Aorta (tissue), 5 donors: ENCODE measurements around the gene ANO6. TPM values are rescaled to one million over a fixed set of nuclear protein-coding genes. Genes with fewer than 3 reads are reported as not detected.

ENCODE experiments used
- ATAC-seq: fragments of 200-7000 bp; cut with Tn5 transposase; one replicate; pipeline ENCODE4 v1.9.1; 2022; ENCODE audit warnings: moderate library complexity; ENCODE audit not compliant: low FRiP score
- DNase-seq, 2 donors: peaks; one replicate each; pipeline ENCODE4 v3.0.0-alpha.2; 2020
- H3K27ac ChIP-seq, 2 donors: one replicate each; pipeline ENCODE4 v1.5.1; 2013; ENCODE audit warnings: low read length in 2 of 2, mild to moderate bottlenecking in 2 of 2, moderate library complexity in 2 of 2, control low read depth in 1 of 2, inconsistent platforms in 1 of 2, low read depth in 1 of 2
- H3K27me3 ChIP-seq, 2 donors: one replicate each; pipeline ENCODE4 v1.6.1; 2013; ENCODE audit warnings: control low read depth in 1 of 2, low read length in 1 of 2, mild to moderate bottlenecking in 1 of 2, moderate library complexity in 1 of 2; ENCODE audit not compliant: insufficient read depth in 2 of 2, control insufficient read depth in 1 of 2
- H3K36me3 ChIP-seq, 2 donors: one replicate each; pipeline ENCODE4 v1.6.1; 2013; ENCODE audit warnings: control low read depth in 1 of 2, low read length in 1 of 2, mild to moderate bottlenecking in 1 of 2; ENCODE audit not compliant: insufficient read depth in 2 of 2, control insufficient read depth in 1 of 2
- H3K4me1 ChIP-seq, 2 donors: one replicate each; pipeline ENCODE4 v1.6.1; 2013; ENCODE audit warnings: low read length in 2 of 2, control low read depth in 1 of 2, mild to moderate bottlenecking in 1 of 2, moderate library complexity in 1 of 2; ENCODE audit not compliant: insufficient read depth in 2 of 2, control insufficient read depth in 1 of 2
- H3K4me3 ChIP-seq, 2 donors: one replicate each; pipeline ENCODE4 v1.5.1; 2013; ENCODE audit warnings: low read length in 2 of 2, control low read depth in 1 of 2, mild to moderate bottlenecking in 1 of 2
- H3K9me3 ChIP-seq: one replicate; pipeline ENCODE4 v1.6.1; 2013; ENCODE audit warnings: mild to moderate bottlenecking, low read length; ENCODE audit not compliant: control insufficient read depth
- WGBS, 2 donors: extraction: QIAGEN DNeasy Blood & Tissue Kit; methylation state at CpG; one replicate each; pipeline ENCODE4 v1.1.7; 2013; 5-methylcytosine and 5-hydroxymethylcytosine counted together
- intact Hi-C, 2 donors: fragments of 100-400 bp; cut with DNase I; formaldehyde crosslinking; loops; one replicate each; pipeline versions ENCODE4 v1.14.2 to v1.15.0; 2022
- polyA plus RNA-seq, 2 donors: library from polyadenylated mRNA; stranded (reverse); fragments of 200-250 nt; gene quantifications; one replicate each; pipeline ENCODE4 v1.2.3, GENCODE V29; 2013
- total RNA-seq, 2 donors: library from RNA; stranded (reverse); fragmentation: NEBNext Ultra II Directional; extraction: Animal tissue kit (Norgen Biotek cat#: 25700); gene quantifications; one replicate each; pipeline ENCODE4 v1.2.1, GENCODE V29; 2021
- donor health status: healthy with polysubstance abuse.
- donor health status: Bipolar disorder and iron deficiency.
- donor health status: DM: no; HTN: no; CAD: no.
- donor health status: DM: no; HTN: no; CAD: no.
- donor health status: DM: yes; HTN: yes; CAD: no.

The ANO6 gene
- total and polyA plus RNA-seq, 4 donors, result 16.0 to 129 (median 64.6) TPM

DNA sequence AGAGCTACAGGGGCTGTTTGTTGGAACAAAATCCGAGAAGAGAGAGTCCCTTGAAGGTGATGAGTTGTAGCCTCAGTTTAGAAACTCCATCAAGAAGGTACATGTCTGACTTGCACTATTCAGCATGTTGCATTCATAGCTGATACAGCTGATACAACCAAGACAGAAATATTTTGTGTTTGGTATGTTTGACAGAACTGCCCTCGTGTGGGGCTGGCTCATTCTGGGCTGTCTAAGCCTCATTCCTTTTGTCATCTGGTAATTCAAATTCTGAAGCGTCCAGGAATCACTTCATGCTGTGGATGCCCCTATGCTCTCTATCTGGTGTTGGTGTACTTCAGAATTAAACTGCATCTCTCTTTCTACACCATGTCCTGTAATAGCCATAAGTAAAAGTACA lies 126.3 kb downstream of the ANO6 start:
- no peak for ATAC-seq
- no peak for DNase-seq
- Histone ChIP-seq H3K4me1 (peaks cover 6 to 14% of the 10 kb centered on the region in 2 donors), H3K27me3 (no peaks in the 10 kb centered on the region), H3K36me3 (no peaks in the 10 kb centered on the region), H3K4me3 (no peak overlapping the region), H3K9me3 (no peaks in the 10 kb centered on the region), H3K27ac (no peak overlapping the region)
- intact Hi-C loops, result no loop called here
- WGBS, 2 donors, result 59 to 63% methylated on average over 3 of the region's 3 CpGs

DNA sequence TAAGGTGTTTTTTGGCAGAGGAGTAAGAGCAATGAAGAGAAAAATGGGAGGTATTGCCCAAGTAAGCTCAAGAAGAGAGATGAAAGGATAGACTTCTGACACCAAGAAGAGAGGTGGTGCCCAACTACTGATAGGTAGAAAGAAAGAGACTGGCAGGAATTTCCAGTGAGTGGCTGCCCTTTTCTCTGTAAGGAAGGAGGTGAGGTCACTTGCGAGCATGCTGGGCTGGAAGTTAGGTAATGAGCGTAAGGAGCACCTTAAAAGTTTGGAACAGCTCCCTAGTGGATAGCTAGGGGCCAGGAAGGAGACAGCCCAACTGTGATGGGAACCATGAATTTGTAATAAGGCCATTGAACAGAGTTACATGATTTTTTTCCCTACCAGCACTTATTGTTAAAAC lies 127.0 kb downstream of the ANO6 start:
- intact Hi-C loops, result no loop called here
- DNase-seq (no peak), ATAC-seq (no peak)
- Histone ChIP-seq H3K27ac (no peak overlapping the region), H3K4me3 (no peak overlapping the region), H3K9me3 (no peaks in the 10 kb centered on the region), H3K36me3 (no peaks in the 10 kb centered on the region), H3K4me1 (peaks cover 6 to 14% of the 10 kb centered on the region in 2 donors), H3K27me3 (no peaks in the 10 kb centered on the region)
- 91 to 98% methylated on average over 2 of the region's 2 CpGs for WGBS, 2 donors

- H3K27me3 ChIP-seq, result no peaks in the 10 kb centered on the region
- 69% methylated on average over 6 of the region's 6 CpGs for WGBS, 2 donors
- no peak overlapping the region for H3K4me3 ChIP-seq
- no peak overlapping the region for H3K27ac ChIP-seq
- H3K36me3 ChIP-seq, result peaks cover 0 to 2% of the 10 kb centered on the region in 2 donors
- intact Hi-C loops, result no loop called here
- peaks cover 6 to 14% of the 10 kb centered on the region in 2 donors for H3K4me1 ChIP-seq
- ATAC-seq, result no peak
- no peak for DNase-seq
- no peaks in the 10 kb centered on the region for H3K9me3 ChIP-seq
These were observed 127.6 kb downstream of the ANO6 start for GRCh38 chr12:45343269-45344051.

DNA sequence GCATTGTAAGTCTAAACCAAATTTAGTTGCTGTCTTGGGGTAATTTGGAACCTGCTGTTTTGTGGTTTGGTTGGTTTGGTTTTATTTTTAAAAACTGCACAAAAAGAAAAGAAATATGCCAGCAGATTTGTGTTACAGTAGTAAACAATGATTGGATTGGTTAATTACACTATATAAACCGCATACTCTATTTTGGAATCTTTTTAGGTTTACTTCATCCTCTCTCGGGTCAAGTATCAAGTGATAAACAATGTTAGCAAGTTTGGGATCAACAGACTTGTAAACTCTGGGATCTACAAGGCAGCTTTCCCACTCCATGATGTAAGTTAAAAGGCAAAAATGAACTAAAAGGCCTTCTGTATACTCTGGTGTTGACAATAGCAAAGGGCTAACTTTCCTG lies 132.4 kb downstream of the ANO6 start:
- Histone ChIP-seq H3K4me3 (no peak overlapping the region), H3K27me3 (no peaks in the 10 kb centered on the region), H3K36me3 (peaks cover 0 to 4% of the 10 kb centered on the region in 2 donors), H3K9me3 (no peaks in the 10 kb centered on the region), H3K27ac (no peak overlapping the region), H3K4me1 (peaks cover 4 to 10% of the 10 kb centered on the region in 2 donors)
- DNase-seq (no peak), ATAC-seq (no peak)
- 82 to 94% methylated on average over 2 of the region's 2 CpGs for WGBS, 2 donors
- intact Hi-C loops, result no loop called here

- ATAC-seq, result no peak
- H3K36me3 ChIP-seq, result peaks cover 0 to 4% of the 10 kb centered on the region in 2 donors
- no peak overlapping the region for H3K4me3 ChIP-seq
- no peak overlapping the region for H3K27ac ChIP-seq
- intact Hi-C loops, result no loop called here
- WGBS, 2 donors, result 51 to 59% methylated on average over 1 of the region's 1 CpG
- peaks cover 4 to 7% of the 10 kb centered on the region in 2 donors for H3K4me1 ChIP-seq
- no peaks in the 10 kb centered on the region for H3K27me3 ChIP-seq
- no peaks in the 10 kb centered on the region for H3K9me3 ChIP-seq
- DNase-seq, result no peak
These were observed 133.1 kb downstream of the ANO6 start for GRCh38 chr12:45348986-45349385.

DNA sequence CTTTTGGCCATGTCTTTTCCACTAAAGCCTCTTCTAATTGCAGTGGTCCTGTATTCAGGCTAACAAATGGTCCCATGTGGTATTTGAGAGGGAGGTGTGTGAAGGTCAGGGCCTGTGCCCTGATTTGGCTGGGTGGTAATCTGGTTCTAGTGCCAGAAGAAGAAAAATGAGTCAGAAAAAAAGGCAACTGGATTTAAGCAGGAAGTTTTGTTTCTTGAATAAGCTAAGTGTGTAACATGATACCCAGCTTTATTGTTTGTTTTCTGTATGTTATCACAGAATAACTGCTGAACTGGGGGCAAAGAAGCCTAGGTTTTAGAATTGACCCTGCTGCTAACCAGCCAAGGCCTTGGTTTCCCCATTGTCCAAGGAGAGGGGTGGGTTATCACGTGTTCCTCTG lies 134.0 kb downstream of the ANO6 start:
- no peaks in the 10 kb centered on the region for H3K27me3 ChIP-seq

DNA sequence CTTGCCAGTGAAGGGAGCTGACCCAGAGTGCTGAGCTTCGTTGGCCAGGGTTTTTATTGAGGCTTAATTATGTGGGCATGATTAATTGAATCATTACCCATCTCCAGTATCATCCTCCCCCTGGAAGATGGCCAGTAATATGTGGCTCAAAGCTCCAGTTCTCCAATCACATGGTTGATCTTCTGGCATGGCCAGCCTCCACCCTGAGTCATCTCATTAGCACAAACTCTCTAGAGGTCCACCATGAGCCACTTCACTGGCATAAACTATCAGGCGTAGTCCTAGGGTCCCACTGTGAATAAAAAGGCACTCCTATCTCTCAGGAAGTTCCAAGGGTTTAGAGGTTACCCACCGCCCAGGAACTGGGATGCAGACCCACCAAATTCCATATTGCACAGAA lies 135.0 kb downstream of the ANO6 start:
- Histone ChIP-seq H3K27ac (peak overlapping the region; percentile 24 to 74), H3K4me1 (peaks cover 4 to 6% of the 10 kb centered on the region in 2 donors), H3K4me3 (no peak overlapping the region), H3K36me3 (peaks cover 0 to 4% of the 10 kb centered on the region in 2 donors), H3K27me3 (no peaks in the 10 kb centered on the region), H3K9me3 (no peaks in the 10 kb centered on the region)
- intact Hi-C loops, result no loop called here
- ATAC-seq (peak; percentile 53), DNase-seq (no peak)
- WGBS, 2 donors, result 92 to 96% methylated on average over 3 of the region's 3 CpGs

More for the DNA sequence above, 134.0 kb downstream of the ANO6 start:
- ATAC-seq (no peak), DNase-seq (no peak)
- peaks cover 0 to 4% of the 10 kb centered on the region in 2 donors for H3K36me3 ChIP-seq
- WGBS, 2 donors, result 57 to 78% methylated on average over 1 of the region's 1 CpG
- peaks cover 4 to 6% of the 10 kb centered on the region in 2 donors for H3K4me1 ChIP-seq
- peak overlapping the region in 1 of 2 donors; percentile 45 for H3K27ac ChIP-seq
- H3K9me3 ChIP-seq, result no peaks in the 10 kb centered on the region
- intact Hi-C loops, result no loop called here
- no peak overlapping the region for H3K4me3 ChIP-seq

GRCh38 chr12:45351921-45352670 lies 136.2 kb downstream of the ANO6 start:
- H3K27me3 ChIP-seq, result no peaks in the 10 kb centered on the region
- ATAC-seq (no peak), DNase-seq (no peak)
- H3K9me3 ChIP-seq, result no peaks in the 10 kb centered on the region
- intact Hi-C loops, result no loop called here
- H3K36me3 ChIP-seq, result peaks cover 0 to 4% of the 10 kb centered on the region in 2 donors
- peak overlapping the region; percentile 63 to 78 for H3K27ac ChIP-seq
- H3K4me3 ChIP-seq, result no peak overlapping the region
- H3K4me1 ChIP-seq, result peaks cover under 1 to 2% of the 10 kb centered on the region in 2 donors
- WGBS, 2 donors, result 23 to 29% methylated on average over 10 of the region's 10 CpGs
